Measurements from ENCODE around the gene OSR1. TPM values are rescaled to one million over a fixed set of nuclear protein-coding genes. Genes with fewer than 3 reads are reported as not detected.

The OSR1 gene
- total and polyA plus RNA-seq, 9 of the 15 experiments (the other 6 are each of a cell fraction or from before 2014, with no cell fraction given) = not detected

DNA sequence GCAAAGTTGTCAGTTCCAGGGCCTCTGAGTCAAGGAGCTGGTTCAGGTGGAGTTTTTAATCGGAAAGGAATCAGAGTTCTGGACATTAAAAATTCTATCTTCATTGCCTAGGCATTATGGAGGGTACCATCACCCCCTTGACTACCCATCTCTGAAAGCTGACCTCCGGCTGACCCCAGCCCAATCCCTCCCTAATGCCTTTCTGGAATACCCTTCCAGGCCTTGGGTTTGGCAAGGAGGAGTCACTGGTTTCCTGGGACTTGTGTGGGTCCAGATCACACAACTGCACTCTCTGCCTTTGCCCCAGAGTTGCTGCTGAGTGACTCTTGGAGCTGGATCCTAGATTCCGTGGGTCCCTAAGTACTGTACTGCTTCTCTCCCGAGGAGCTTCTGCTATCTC is 1.0 kb upstream of the OSR1 start:
- Histone ChIP-seq H3K4me1 (replicated peaks in 1 of 2; ENCODE audit: control insufficient read depth in 2 of 2, insufficient read depth in 2 of 2, low read length in 2 of 2) (peaks cover 0 to 15% of the 10 kb centered on the region in 2 experiments; a peak in 1 of 5 replicates), H3K4me3 (no peak overlapping the region), H3K36me3 (ENCODE audit: control insufficient read depth, insufficient read depth, low read length) (no peaks in the 10 kb centered on the region), H3K27me3 (ENCODE audit: control insufficient read depth in 2 of 2, insufficient read depth in 2 of 2, low read length in 2 of 2) (peaks cover 54 to 77% of the 10 kb centered on the region in 2 experiments; a peak in 4 of 5 replicates), H3K79me2 (ENCODE audit: control insufficient read depth, insufficient read depth, low read length) (no peaks in the 10 kb centered on the region), H3K9me1 (ENCODE audit: control insufficient read depth, insufficient read depth, low read length) (no peaks in the 10 kb centered on the region), H3K4me2 (ENCODE audit: insufficient read depth, low read length) (no peak overlapping the region), H3K27ac (ENCODE audit: extremely low read depth, low read depth, low read length) (no peak overlapping the region), H4K20me1 (replicated peaks; ENCODE audit: control insufficient read depth, insufficient read depth, low read length) (0 out of 2 replicates have a peak, but pooled peaks cover 4% of the 10 kb centered on the region), H3K9me3 (replicated peaks; ENCODE audit: control insufficient read depth, insufficient read depth, low read depth, low read length) (no peaks in the 10 kb centered on the region), H3K9ac (ENCODE audit: insufficient read depth in 1 of 2, low read depth in 2 of 2, low read length in 2 of 2) (no peak overlapping the region), H2AFZ (ENCODE audit: low read depth, low read length) (no peak overlapping the region)
- no TSS peak for BruUV-seq (replicated peaks)
- in situ Hi-C loops (cut with MboI) = loop anchor here (10.0 to 25.0 kb wide), 2 partner anchors 505 to 922 kb away; no protein-coding TSS in a partner anchor
- no peak for TF ChIP-seq E2F1 (CRISPR knock-in tag; IDR thresholded peaks at IDR 0.05)
- TF ChIP-seq TAF9B (IDR thresholded peaks at IDR 0.05; ENCODE audit: partially characterized antibody) = no peak
- TF ChIP-seq RBM39 (optimal IDR thresholded peaks at IDR 0.05; ENCODE audit: low read depth, low read length) = no peak
- ChIA-PET POLR2A (interaction anchor here (0.5 kb wide), 1 partner anchor 1152 kb away, joined by 4 read pairs; no protein-coding TSS in a partner anchor), CTCF (ENCODE audit: low intra/inter-chr PET ratio) (no interaction called here)
- DNase-seq (ENCODE audit: extremely low read depth in 1 of 4, low spot score in 3 of 4) = no peak
- intact Hi-C loops (cut with micrococcal nuclease) = no loop called here
- ATAC-seq = no peak
- 1% methylated on average over 4 of the region's 4 CpGs for WGBS (ENCODE audit: insufficient coverage, low coverage, missing lambda C conversion rate)
- no peak for FAIRE-seq

DNA sequence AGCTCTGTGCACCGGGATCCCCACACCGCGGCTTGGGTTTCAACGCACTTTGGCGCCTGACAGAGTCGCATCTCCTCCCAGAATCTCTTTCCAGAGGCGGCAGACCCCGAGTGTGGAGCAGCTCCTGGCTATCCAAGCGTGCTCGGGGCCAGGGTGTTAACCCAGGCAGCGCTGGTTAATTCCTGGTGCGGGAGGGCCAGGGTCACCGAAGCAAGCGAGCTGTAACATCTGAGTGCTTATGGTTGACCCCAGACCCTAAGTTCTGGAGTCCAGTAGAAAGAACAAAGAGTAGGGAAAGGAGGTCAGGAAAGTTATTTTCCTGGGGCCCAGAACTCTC is 566 bp upstream of the OSR1 start:
- Histone ChIP-seq H3K27me3 (ENCODE audit: control insufficient read depth in 2 of 2, insufficient read depth in 2 of 2, low read length in 2 of 2) (peaks cover 54 to 82% of the 10 kb centered on the region in 2 experiments; a peak in 4 of 5 replicates), H3K79me2 (ENCODE audit: control insufficient read depth, insufficient read depth, low read length) (no peaks in the 10 kb centered on the region), H3K4me1 (replicated peaks in 1 of 2; ENCODE audit: control insufficient read depth in 2 of 2, insufficient read depth in 2 of 2, low read length in 2 of 2) (peaks cover 0 to 15% of the 10 kb centered on the region in 2 experiments; a peak in 1 of 5 replicates), H3K4me3 (no peak overlapping the region), H4K20me1 (replicated peaks; ENCODE audit: control insufficient read depth, insufficient read depth, low read length) (0 out of 2 replicates have a peak, but pooled peaks cover 4% of the 10 kb centered on the region), H3K27ac (ENCODE audit: extremely low read depth, low read depth, low read length) (no peak overlapping the region), H3K36me3 (ENCODE audit: control insufficient read depth, insufficient read depth, low read length) (no peaks in the 10 kb centered on the region), H3K4me2 (ENCODE audit: insufficient read depth, low read length) (no peak overlapping the region), H2AFZ (ENCODE audit: low read depth, low read length) (no peak overlapping the region), H3K9me3 (replicated peaks; ENCODE audit: control insufficient read depth, insufficient read depth, low read depth, low read length) (no peaks in the 10 kb centered on the region), H3K9ac (ENCODE audit: insufficient read depth in 1 of 2, low read depth in 2 of 2, low read length in 2 of 2) (no peak overlapping the region), H3K9me1 (ENCODE audit: control insufficient read depth, insufficient read depth, low read length) (no peaks in the 10 kb centered on the region)
- BruUV-seq (replicated peaks) = no TSS peak
- FAIRE-seq = no peak
- ChIA-PET POLR2A (interaction anchor here (0.5 kb wide), 1 partner anchor 1152 kb away, joined by 4 read pairs; no protein-coding TSS in a partner anchor), CTCF (ENCODE audit: low intra/inter-chr PET ratio) (no interaction called here)
- TF ChIP-seq POU5F1 (IDR thresholded peaks at IDR 0.05; ENCODE audit: borderline replicate concordance, low read depth, low read length, partially characterized antibody) = no peak
- TF ChIP-seq NRF1 (conservative IDR thresholded peaks at IDR 0.05 in 1 of 2, IDR thresholded peaks at IDR 0.05 in 1 of 2) = 0 out of 4 replicates have a peak, but pooled peaks of 1 of the 2 experiments have one; percentile 1
- no peak for DNase-seq (ENCODE audit: extremely low read depth in 1 of 4, low spot score in 3 of 4)
- intact Hi-C loops (cut with micrococcal nuclease) (no loop called here), in situ Hi-C loops (cut with MboI) (loop anchor here (10.0 to 25.0 kb wide), 2 partner anchors 506 to 922 kb away; no protein-coding TSS in a partner anchor)
- no peak for ATAC-seq
- 0% methylated on average over 13 of the region's 14 CpGs for WGBS (ENCODE audit: insufficient coverage, low coverage, missing lambda C conversion rate)
